PC-9 (cell line): ENCODE results near the gene ABAT. TPM values are rescaled to one million over a fixed set of nuclear protein-coding genes. Genes with fewer than 3 reads are reported as not detected.

Experiments
- BruUV-seq: library from RNA; stranded (reverse); fragments of 400-500 nt; replicated peaks from 2 replicates; lab custom pipeline; 2021; lab: Mats Ljungman, UMichigan
- CTCF ChIA-PET: fragments of 300-600 bp; sonication (Branson Sonifier 250); formaldehyde crosslinking; loops from one replicate; lab custom pipeline; 2022; ENCODE audit warnings: antibody characterized with exemption; lab: Charles Lee
- POLR2A ChIA-PET: fragments of 300-600 bp; sonication (Branson Sonifier 250); formaldehyde crosslinking; loops from one replicate; lab custom pipeline; 2022; ENCODE audit warnings: antibody characterized with exemption; ENCODE audit not compliant: unreplicated experiment; lab: Charles Lee
- DNase-seq, 2 experiments: peaks; one replicate each; pipeline versions ENCODE4 v3.0.0 to v3.0.0-alpha.2; 2015 to 2022; ENCODE audit warnings: mixed read lengths in 1 of 2
- H2AFZ ChIP-seq: fragments of 200-600 bp; sonication (generic); 2 replicates; pipeline ENCODE4 v1.8.1; 2017; ENCODE audit warnings: antibody characterized with exemption
- H3F3A ChIP-seq: fragments of 200-600 bp; sonication (generic); 2 replicates; pipeline ENCODE4 v1.8.1; 2017; ENCODE audit warnings: antibody characterized with exemption, mild to moderate bottlenecking, low read depth; ENCODE audit not compliant: insufficient read depth
- H3K27ac ChIP-seq: fragments of 200-600 bp; sonication (generic); 2 replicates; pipeline ENCODE4 v1.6.1; 2016; ENCODE audit warnings: mixed run types
- H3K27me3 ChIP-seq: fragments of 200-600 bp; sonication (generic); 2 replicates; pipeline ENCODE4 v1.6.1; 2016; ENCODE audit warnings: low read depth, mixed run types; ENCODE audit not compliant: insufficient read depth
- H3K36me3 ChIP-seq: fragments of 200-600 bp; sonication (generic); 2 replicates; pipeline ENCODE4 v1.6.1; 2016; ENCODE audit warnings: low read depth, mixed run types
- H3K4me1 ChIP-seq: fragments of 200-600 bp; sonication (generic); replicated peaks from 2 replicates; pipeline ENCODE4 v1.6.1; 2016; ENCODE audit warnings: mixed run types; ENCODE audit not compliant: insufficient read depth
- H3K4me2 ChIP-seq: fragments of 200-600 bp; sonication (generic); 2 replicates; pipeline ENCODE4 v1.6.1; 2017; ENCODE audit warnings: mixed run types
- H3K4me3 ChIP-seq: fragments of 200-600 bp; sonication (generic); 2 replicates; pipeline ENCODE4 v1.6.1; 2016; ENCODE audit warnings: mixed run types
- H3K79me2 ChIP-seq: fragments of 200-600 bp; sonication (generic); 2 replicates; pipeline ENCODE4 v1.6.1; 2017; ENCODE audit warnings: low read depth, mixed run types
- H3K9me2 ChIP-seq: fragments of 200-600 bp; sonication (generic); 2 replicates; pipeline ENCODE4 v1.8.1; 2017; ENCODE audit warnings: mild to moderate bottlenecking; ENCODE audit not compliant: insufficient read depth
- H3K9me3 ChIP-seq: fragments of 200-600 bp; sonication (generic); 2 replicates; pipeline ENCODE4 v1.8.1; 2016; ENCODE audit warnings: low read depth; ENCODE audit not compliant: insufficient read depth
- H4K20me1 ChIP-seq: fragments of 200-600 bp; sonication (generic); 2 replicates; pipeline ENCODE4 v1.8.1; 2017; ENCODE audit not compliant: insufficient read depth
- EZH2 ChIP-seq: fragments of 200-600 bp; sonication (generic); IDR thresholded peaks from 2 replicates; pipeline ENCODE4 v1.8.0; 2017; ENCODE audit warnings: antibody characterized with exemption, low read depth
- intact Hi-C: fragments of 100-400 bp; cut with micrococcal nuclease; formaldehyde crosslinking; loops from one replicate; pipeline ENCODE4 v1.10.0; 2022; ENCODE audit not compliant: unreplicated experiment
- total RNA-seq: library from RNA; stranded (reverse); gene quantifications from 2 replicates; pipeline ENCODE4 v1.2.3, GENCODE V29; 2021
- TF ChIP-seq, protein P1 (sequence below): fragments of 200-600 bp; sonication (generic); conservative IDR thresholded peaks from 2 replicates; pipeline ENCODE4 v1.6.1; 2017; ENCODE audit warnings: mixed run types, antibody characterized with exemption, mild to moderate bottlenecking, moderate library complexity

ABAT gene
- total RNA-seq, 1 experiment from 2014 or later: 12.9 TPM

DNA sequence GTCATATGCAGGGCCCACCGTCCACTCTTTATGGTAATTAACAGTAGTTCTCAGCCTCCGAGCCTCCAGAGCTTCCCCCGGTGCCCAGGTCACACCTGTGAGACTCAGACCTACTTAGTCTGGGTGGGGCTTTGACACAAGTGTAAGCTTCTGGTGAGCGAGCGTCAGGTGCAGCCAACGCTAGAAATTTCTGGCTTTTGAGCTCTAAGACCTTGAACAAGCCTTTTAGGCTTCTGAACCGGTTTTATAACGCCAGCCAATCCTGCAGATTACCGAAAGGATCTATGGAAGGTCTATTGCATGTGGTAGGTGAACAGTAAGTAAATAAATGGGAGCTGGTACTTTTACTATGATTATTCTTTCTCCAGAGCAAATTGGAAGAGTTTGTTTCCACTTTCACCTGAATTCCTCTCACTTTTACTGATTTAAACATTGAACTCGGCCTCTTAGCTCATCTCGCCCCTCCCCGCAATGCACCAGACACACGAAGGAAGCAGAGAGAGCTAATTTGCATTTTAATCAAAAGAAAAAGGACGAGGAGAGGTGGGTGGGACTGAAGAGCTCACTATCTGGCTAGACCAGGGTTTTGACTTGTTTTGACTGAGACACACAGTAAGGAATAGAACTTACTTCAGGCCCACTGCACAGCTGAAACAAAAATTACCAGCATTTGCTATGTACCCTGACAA lies 47.1 kb downstream of the ABAT start:
- no peaks in the 10 kb centered on the region for H3K79me2 ChIP-seq
- no peak overlapping the region for H2AFZ ChIP-seq
- CTCF ChIA-PET: no interaction called here
- H3K4me3 ChIP-seq: no peak overlapping the region
- intact Hi-C loops: loop anchor here (2.0 kb wide), 1 partner anchor 35 kb away; no protein-coding TSS in a partner anchor
- no peak overlapping the region for H3K27ac ChIP-seq
- H3K27me3 ChIP-seq: no peaks in the 10 kb centered on the region
- BruUV-seq: no TSS peak
- no peak overlapping the region for H3K4me2 ChIP-seq
- no peaks in the 10 kb centered on the region for H4K20me1 ChIP-seq
- DNase-seq: no peak
- no peaks in the 10 kb centered on the region for H3K9me2 ChIP-seq
- no peaks in the 10 kb centered on the region for H3K4me1 ChIP-seq
- POLR2A ChIA-PET: no interaction called here
- H3K9me3 ChIP-seq: no peaks in the 10 kb centered on the region
- TF ChIP-seq, protein P1, sequence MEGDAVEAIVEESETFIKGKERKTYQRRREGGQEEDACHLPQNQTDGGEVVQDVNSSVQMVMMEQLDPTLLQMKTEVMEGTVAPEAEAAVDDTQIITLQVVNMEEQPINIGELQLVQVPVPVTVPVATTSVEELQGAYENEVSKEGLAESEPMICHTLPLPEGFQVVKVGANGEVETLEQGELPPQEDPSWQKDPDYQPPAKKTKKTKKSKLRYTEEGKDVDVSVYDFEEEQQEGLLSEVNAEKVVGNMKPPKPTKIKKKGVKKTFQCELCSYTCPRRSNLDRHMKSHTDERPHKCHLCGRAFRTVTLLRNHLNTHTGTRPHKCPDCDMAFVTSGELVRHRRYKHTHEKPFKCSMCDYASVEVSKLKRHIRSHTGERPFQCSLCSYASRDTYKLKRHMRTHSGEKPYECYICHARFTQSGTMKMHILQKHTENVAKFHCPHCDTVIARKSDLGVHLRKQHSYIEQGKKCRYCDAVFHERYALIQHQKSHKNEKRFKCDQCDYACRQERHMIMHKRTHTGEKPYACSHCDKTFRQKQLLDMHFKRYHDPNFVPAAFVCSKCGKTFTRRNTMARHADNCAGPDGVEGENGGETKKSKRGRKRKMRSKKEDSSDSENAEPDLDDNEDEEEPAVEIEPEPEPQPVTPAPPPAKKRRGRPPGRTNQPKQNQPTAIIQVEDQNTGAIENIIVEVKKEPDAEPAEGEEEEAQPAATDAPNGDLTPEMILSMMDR: no peak
- no peak for TF ChIP-seq EZH2
- no peaks in the 10 kb centered on the region for H3F3A ChIP-seq
- no peaks in the 10 kb centered on the region for H3K36me3 ChIP-seq

DNA sequence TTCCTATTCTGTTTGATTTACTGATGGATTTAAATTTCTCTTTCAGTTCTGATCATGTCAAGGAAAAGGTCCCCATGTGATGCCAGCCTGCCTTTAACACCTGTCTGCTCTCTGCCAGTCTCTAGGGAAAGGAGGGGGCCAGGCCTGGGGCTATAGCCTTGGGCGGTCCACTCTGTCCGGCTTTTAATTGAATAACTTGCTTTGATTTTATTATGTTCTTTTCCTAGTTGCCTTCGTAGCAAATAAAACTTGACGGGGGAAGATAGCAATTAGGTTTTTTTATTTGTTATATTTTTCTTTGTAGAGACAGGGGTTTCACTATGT lies 47.6 kb downstream of the ABAT start:
- H3K27me3 ChIP-seq: no peaks in the 10 kb centered on the region
- H3F3A ChIP-seq: no peaks in the 10 kb centered on the region
- no peak overlapping the region for H3K4me2 ChIP-seq
- H2AFZ ChIP-seq: no peak overlapping the region
- intact Hi-C loops: loop anchor here (2.0 kb wide), 1 partner anchor 35 kb away; no protein-coding TSS in a partner anchor
- ChIA-PET POLR2A (no interaction called here), CTCF (no interaction called here)
- no peak overlapping the region for H3K4me3 ChIP-seq
- no peaks in the 10 kb centered on the region for H3K9me3 ChIP-seq
- H4K20me1 ChIP-seq: no peaks in the 10 kb centered on the region
- H3K79me2 ChIP-seq: no peaks in the 10 kb centered on the region
- H3K36me3 ChIP-seq: no peaks in the 10 kb centered on the region
- H3K9me2 ChIP-seq: no peaks in the 10 kb centered on the region
- DNase-seq: no peak
- H3K4me1 ChIP-seq: no peaks in the 10 kb centered on the region
- H3K27ac ChIP-seq: no peak overlapping the region
- BruUV-seq: no TSS peak
- TF ChIP-seq, protein P1: no peak
- TF ChIP-seq EZH2: no peak

DNA sequence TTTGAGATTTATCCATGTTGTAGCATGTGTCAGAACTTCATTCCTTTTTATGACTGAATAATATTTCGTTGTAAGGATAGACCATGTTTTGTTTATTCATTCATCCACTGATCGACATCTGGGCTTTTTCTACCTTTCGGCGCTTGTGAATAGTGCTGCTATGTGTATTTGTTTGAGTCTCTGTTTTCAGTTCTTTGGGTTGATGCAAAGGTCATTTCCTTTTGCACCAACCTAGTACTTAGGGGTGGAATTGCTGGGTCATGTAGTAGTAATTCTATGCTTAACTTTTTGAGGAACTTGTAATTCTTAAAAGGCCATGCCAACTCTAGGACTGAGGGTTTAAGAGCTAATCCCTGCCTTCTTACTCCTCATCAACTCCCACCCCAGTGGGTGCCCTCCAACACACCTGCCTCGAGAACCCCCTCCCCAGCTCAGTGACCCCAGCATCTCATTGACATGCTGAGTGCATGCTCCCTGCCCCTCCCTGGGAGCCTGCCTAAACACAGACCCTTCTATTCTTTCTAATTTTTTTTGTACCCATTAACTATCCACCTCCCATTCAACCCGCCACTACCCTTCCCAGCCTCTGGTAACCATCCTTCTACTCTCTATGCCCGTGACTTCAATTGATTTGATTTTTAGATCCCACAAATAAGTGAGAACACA lies 51.2 kb downstream of the ABAT start:
- no TSS peak for BruUV-seq
- H3K9me2 ChIP-seq: no peaks in the 10 kb centered on the region
- no peaks in the 10 kb centered on the region for H3K27me3 ChIP-seq
- H3K79me2 ChIP-seq: no peaks in the 10 kb centered on the region
- H3K9me3 ChIP-seq: no peaks in the 10 kb centered on the region
- no peaks in the 10 kb centered on the region for H4K20me1 ChIP-seq
- no peaks in the 10 kb centered on the region for H3K36me3 ChIP-seq
- no peaks in the 10 kb centered on the region for H3F3A ChIP-seq
- no peak overlapping the region for H3K27ac ChIP-seq
- H2AFZ ChIP-seq: no peak overlapping the region
- intact Hi-C loops: no loop called here
- H3K4me2 ChIP-seq: no peak overlapping the region
- no peak for TF ChIP-seq EZH2
- TF ChIP-seq, protein P1: no peak
- POLR2A ChIA-PET: no interaction called here
- no peak overlapping the region for H3K4me3 ChIP-seq
- no peak for DNase-seq
- no peaks in the 10 kb centered on the region for H3K4me1 ChIP-seq
- CTCF ChIA-PET: no interaction called here
